Measurements from ENCODE around the gene RNF114. TPM values are rescaled to one million over a fixed set of nuclear protein-coding genes. Genes with fewer than 3 reads are reported as not detected.
"Not testable (repeated sequence)": the region's sequence is repeated elsewhere in the genome, so short reads cannot be mapped to it uniquely, and the experiment has no call there.

RNF114 gene
- total and polyA plus RNA-seq, 3 experiments from 2014 or later: 64.0 to 112 (median 67.1) TPM

DNA sequence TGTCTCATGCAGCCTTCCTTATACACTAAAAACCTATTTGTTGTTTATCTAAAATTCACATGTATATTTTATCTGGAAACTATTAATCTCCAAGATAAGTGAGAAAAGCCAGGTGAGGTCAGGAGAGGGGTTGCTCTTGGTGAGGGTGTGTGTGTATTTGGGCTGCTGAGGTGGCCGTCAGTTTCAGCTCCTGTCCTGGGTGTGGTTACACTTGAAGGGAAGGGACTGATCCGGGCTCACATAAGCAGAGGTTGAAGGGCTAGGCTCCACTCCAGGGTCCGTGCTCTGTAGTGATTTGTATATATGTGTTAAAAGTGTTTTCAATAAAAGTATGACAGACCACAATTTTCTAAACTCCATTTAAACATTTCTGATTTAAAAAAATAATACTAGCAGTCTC is 33.0 kb downstream of the RNF114 start:
- no peaks in the 10 kb centered on the region for H3K9me3 Mint-ChIP-seq
- Histone ChIP-seq H3K36me3 (ENCODE audit: insufficient read depth, low read length) (no peaks in the 10 kb centered on the region), H3K9me3 (ENCODE audit: low read length) (no peaks in the 10 kb centered on the region), H3K27me3 (ENCODE audit: insufficient read depth, low read length, poor library complexity, severe bottlenecking) (no peaks in the 10 kb centered on the region), H3K27ac (ENCODE audit: low read depth, low read length) (no peak overlapping the region), H3K4me1 (ENCODE audit: insufficient read depth, low read length) (no peaks in the 10 kb centered on the region), H3K4me3 (ENCODE audit: low read length) (no peak overlapping the region)
- H3K27me3 Mint-ChIP-seq: peaks cover 0 to 5% of the 10 kb centered on the region in 2 donors
- ChIA-PET POLR2A (no interaction called here), CTCF (interaction anchor here (2.1 kb wide), 1 partner anchor 10 kb away, joined by 6 read pairs; no protein-coding TSS in a partner anchor)
- no peak overlapping the region for H3K27ac Mint-ChIP-seq
- no peaks in the 10 kb centered on the region for H3K36me3 Mint-ChIP-seq
- H3K4me1 Mint-ChIP-seq: no peaks in the 10 kb centered on the region
- DNase-seq: no peak
- no peak overlapping the region for H3K4me3 Mint-ChIP-seq

DNA sequence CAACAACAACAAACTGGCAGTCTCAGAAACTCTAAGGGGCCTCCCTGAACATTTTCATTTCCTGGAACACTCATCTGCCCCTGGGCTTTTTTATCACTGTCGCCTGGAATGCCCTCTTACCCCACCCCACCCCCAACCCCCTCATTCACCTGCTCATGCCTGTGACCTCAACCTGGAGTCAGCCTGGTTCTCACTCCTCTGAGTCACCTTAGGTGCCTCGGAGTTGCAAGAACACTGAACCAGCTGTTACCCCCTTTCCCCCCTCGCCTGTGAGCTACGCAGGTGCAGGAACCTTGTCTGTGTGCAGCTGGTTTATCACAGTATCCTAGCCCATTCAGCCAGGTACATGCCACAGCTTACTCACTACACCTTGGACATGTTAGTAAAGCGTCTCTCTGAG is 33.7 kb downstream of the RNF114 start:
- H3K4me1 ChIP-seq (ENCODE audit: insufficient read depth, low read length): no peaks in the 10 kb centered on the region
- H3K4me3 Mint-ChIP-seq: peak overlapping the region in 1 of 7 donors; percentile 68
- no peak overlapping the region for H3K4me3 ChIP-seq (ENCODE audit: low read length)
- H3K9me3 ChIP-seq (ENCODE audit: low read length): no peaks in the 10 kb centered on the region
- no peak for DNase-seq
- no peak overlapping the region for H3K27ac ChIP-seq (ENCODE audit: low read depth, low read length)
- peaks cover 0 to 5% of the 10 kb centered on the region in 2 donors for H3K27me3 Mint-ChIP-seq
- ChIA-PET POLR2A (no interaction called here), CTCF (interaction anchor here (0.6 to 2.1 kb wide), 4 partner anchors 9 to 749 kb away, joined by 3 to 6 read pairs (median 4); no protein-coding TSS in a partner anchor)
- H3K4me1 Mint-ChIP-seq: no peaks in the 10 kb centered on the region
- no peaks in the 10 kb centered on the region for H3K36me3 ChIP-seq (ENCODE audit: insufficient read depth, low read length)
- H3K9me3 Mint-ChIP-seq: no peaks in the 10 kb centered on the region
- H3K27me3 ChIP-seq (ENCODE audit: insufficient read depth, low read length, poor library complexity, severe bottlenecking): no peaks in the 10 kb centered on the region
- no peaks in the 10 kb centered on the region for H3K36me3 Mint-ChIP-seq
- H3K27ac Mint-ChIP-seq: no peak overlapping the region

DNA sequence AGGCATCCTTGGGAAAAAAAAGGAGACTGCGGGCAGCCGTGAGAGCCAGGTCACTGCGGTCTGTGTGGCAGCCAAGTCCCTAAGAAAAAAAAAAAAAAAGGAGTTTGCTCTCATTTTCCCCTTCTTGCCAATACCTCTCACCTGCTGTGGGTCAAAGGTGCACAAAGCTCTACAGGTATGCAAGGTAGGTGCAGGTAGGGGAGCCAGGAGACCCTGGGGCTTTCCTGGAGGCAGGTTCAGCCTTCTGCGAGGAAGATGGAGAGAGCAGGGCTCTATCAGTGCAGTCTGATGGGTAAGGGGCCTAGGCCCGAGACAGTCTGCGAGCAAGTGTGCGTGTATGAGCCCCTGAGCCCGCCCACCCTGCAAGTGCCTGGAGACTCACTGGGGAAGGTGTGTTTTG is 34.3 kb downstream of the RNF114 start:
- Mint-ChIP-seq H3K9me3 (no peaks in the 10 kb centered on the region), H3K4me3 (no peak overlapping the region), H3K36me3 (no peaks in the 10 kb centered on the region), H3K27me3 (peaks cover 0 to 5% of the 10 kb centered on the region in 2 donors), H3K27ac (no peak overlapping the region), H3K4me1 (no peaks in the 10 kb centered on the region)
- DNase-seq: no peak
- no peaks in the 10 kb centered on the region for H3K4me1 ChIP-seq (ENCODE audit: insufficient read depth, low read length)
- ChIA-PET POLR2A (no interaction called here), CTCF (interaction anchor here (1.7 to 2.1 kb wide), 3 partner anchors 8 to 198 kb away, joined by 3 to 6 read pairs (median 4); no protein-coding TSS in a partner anchor)
- H3K4me3 ChIP-seq (ENCODE audit: low read length): no peak overlapping the region
- H3K27ac ChIP-seq (ENCODE audit: low read depth, low read length): no peak overlapping the region
- H3K36me3 ChIP-seq (ENCODE audit: insufficient read depth, low read length): no peaks in the 10 kb centered on the region
- no peaks in the 10 kb centered on the region for H3K27me3 ChIP-seq (ENCODE audit: insufficient read depth, low read length, poor library complexity, severe bottlenecking)
- H3K9me3 ChIP-seq (ENCODE audit: low read length): no peaks in the 10 kb centered on the region

DNA sequence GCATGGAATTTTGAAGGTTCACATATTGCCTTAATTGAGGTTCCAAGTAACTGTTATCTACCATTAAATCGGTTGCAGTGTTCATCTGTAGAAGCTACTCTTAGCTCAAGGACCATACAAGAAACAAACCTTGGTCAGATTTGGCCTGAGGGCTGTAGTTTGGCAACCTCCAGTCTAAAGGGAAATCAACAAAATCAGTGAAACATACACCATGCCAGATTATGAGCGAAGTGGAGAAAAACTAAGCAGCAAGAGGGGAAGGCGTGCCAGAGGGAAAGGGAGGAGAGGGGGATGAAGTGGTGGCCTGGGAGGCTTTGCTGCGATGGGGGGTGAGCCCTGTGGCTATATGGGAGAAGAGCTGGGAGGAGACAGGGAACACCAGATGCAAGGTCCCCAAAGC is 37.8 kb downstream of the RNF114 start:
- H3K4me3 ChIP-seq (ENCODE audit: low read length): no peak overlapping the region
- CTCF ChIA-PET: interaction anchor here (2.5 kb wide), 1 partner anchor 97 kb away, joined by 10 read pairs; no protein-coding TSS in a partner anchor
- H3K4me1 Mint-ChIP-seq: peaks cover 0 to 5% (median 0%) of the 10 kb centered on the region in 3 donors
- DNase-seq: no peak
- H3K4me1 ChIP-seq (ENCODE audit: insufficient read depth, low read length): peaks cover 4% of the 10 kb centered on the region
- peaks cover 0 to 4% of the 10 kb centered on the region in 2 donors for H3K27me3 Mint-ChIP-seq
- H3K9me3 Mint-ChIP-seq: no peaks in the 10 kb centered on the region
- no peaks in the 10 kb centered on the region for H3K36me3 Mint-ChIP-seq
- H3K27ac ChIP-seq (ENCODE audit: low read depth, low read length): no peak overlapping the region
- H3K4me3 Mint-ChIP-seq: peak overlapping the region in 1 of 7 donors; percentile 72
- H3K27me3 ChIP-seq (ENCODE audit: insufficient read depth, low read length, poor library complexity, severe bottlenecking): no peaks in the 10 kb centered on the region
- POLR2A ChIA-PET: no interaction called here
- no peaks in the 10 kb centered on the region for H3K36me3 ChIP-seq (ENCODE audit: insufficient read depth, low read length)
- no peaks in the 10 kb centered on the region for H3K9me3 ChIP-seq (ENCODE audit: low read length)
- H3K27ac Mint-ChIP-seq: peak overlapping the region in 1 of 8 donors; percentile 68

DNA sequence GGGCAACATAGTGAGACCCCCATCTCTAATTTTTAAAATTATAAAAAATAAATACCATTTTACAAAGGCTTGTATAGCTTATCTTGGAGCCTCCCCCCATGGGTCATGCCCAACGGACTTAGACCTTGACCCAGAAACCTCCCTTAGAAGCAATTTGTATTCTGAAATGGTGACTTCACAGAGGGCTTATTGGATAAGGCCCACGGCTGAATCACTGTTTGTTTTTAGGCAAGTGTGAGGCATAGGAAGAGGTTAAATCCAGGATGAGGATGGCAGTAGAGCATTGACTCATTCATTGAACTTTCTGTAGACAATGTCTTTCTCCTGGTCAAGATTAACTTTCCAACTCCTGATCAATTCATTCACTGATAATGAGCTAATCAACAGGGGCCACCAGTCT is 40.3 kb downstream of the RNF114 start:
- Mint-ChIP-seq H3K27me3 (peaks cover 0 to 6% of the 10 kb centered on the region in 2 donors), H3K36me3 (no peaks in the 10 kb centered on the region), H3K4me1 (peaks cover 6 to 19% (median 11%) of the 10 kb centered on the region in 3 donors), H3K9me3 (no peaks in the 10 kb centered on the region), H3K27ac (no peak overlapping the region), H3K4me3 (no peak overlapping the region)
- Histone ChIP-seq H3K27me3 (ENCODE audit: insufficient read depth, low read length, poor library complexity, severe bottlenecking) (no peaks in the 10 kb centered on the region), H3K36me3 (ENCODE audit: insufficient read depth, low read length) (no peaks in the 10 kb centered on the region), H3K4me3 (ENCODE audit: low read length) (no peak overlapping the region), H3K4me1 (ENCODE audit: insufficient read depth, low read length) (peaks cover 10% of the 10 kb centered on the region), H3K9me3 (ENCODE audit: low read length) (no peaks in the 10 kb centered on the region), H3K27ac (ENCODE audit: low read depth, low read length) (no peak overlapping the region)
- no peak for DNase-seq
- POLR2A ChIA-PET: no interaction called here
- CTCF ChIA-PET: interaction anchor here (8.5 kb wide), 1 partner anchor 95 kb away, joined by 150 read pairs; no protein-coding TSS in a partner anchor

DNA sequence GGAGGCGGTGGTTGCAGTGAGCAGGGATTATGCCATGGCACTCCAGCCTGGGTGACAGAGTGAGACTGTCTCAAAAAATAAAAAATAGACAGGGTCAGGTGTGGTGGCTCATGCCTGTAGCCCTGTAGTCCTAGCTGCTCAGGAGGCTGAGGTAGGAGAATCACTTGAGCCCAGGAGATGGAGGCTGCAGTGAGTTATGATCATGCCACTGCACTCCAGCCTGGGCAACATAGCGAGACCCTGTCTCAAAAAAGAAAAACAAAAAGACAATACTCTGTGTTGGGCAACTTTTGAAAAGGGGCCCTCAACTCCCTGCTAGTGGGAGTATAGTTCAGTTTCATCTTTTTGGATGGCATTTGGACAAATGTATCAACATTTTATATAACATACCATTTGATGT is 41.5 kb downstream of the RNF114 start:
- not testable (repeated sequence) for H3K36me3 ChIP-seq (ENCODE audit: insufficient read depth, low read length); H3K36me3 Mint-ChIP-seq; H3K27me3 ChIP-seq (ENCODE audit: insufficient read depth, low read length, poor library complexity, severe bottlenecking); H3K9me3 Mint-ChIP-seq; H3K27ac ChIP-seq (ENCODE audit: low read depth, low read length); DNase-seq; H3K9me3 ChIP-seq (ENCODE audit: low read length); H3K4me3 Mint-ChIP-seq; H3K27me3 Mint-ChIP-seq; H3K4me3 ChIP-seq (ENCODE audit: low read length)
- H3K27ac Mint-ChIP-seq: peak overlapping the region in 1 of 8 donors; percentile 57
- POLR2A ChIA-PET: interaction anchor here (0.6 kb wide), 1 partner anchor 349 kb away, joined by 7 read pairs; no protein-coding TSS in a partner anchor
- H3K4me1 Mint-ChIP-seq: peaks cover 9 to 25% (median 17%) of the 10 kb centered on the region in 3 donors
- H3K4me1 ChIP-seq (ENCODE audit: insufficient read depth, low read length): peaks cover 17% of the 10 kb centered on the region
- CTCF ChIA-PET: interaction anchor here (0.8 to 8.5 kb wide), 11 partner anchors 11 to 205 kb away, joined by 3 to 150 read pairs (median 16); partner anchors contain the start of gene PEDS1

DNA sequence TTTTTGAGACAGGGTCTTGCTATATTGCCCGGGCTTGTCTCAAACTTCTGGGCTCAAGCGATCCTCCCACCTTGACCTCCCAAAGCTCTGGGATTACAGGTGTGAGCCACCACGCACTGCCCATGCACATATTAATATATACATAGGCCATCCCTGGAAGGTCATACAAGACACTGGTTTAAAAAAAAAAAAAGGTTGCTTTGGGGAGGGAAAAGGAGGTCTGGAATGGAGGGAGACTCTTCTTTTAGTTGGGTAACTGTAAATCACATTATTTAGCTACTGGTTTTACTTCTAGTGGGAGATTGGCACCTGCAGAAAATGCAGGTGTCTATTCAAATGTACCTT is 42.5 kb downstream of the RNF114 start:
- no peak overlapping the region for H3K27ac ChIP-seq (ENCODE audit: low read depth, low read length)
- no peaks in the 10 kb centered on the region for H3K9me3 ChIP-seq (ENCODE audit: low read length)
- H3K4me1 Mint-ChIP-seq: peaks cover 16 to 34% (median 26%) of the 10 kb centered on the region in 3 donors
- H3K36me3 ChIP-seq (ENCODE audit: insufficient read depth, low read length): no peaks in the 10 kb centered on the region
- peaks cover 3 to 6% of the 10 kb centered on the region in 2 donors for H3K27me3 Mint-ChIP-seq
- H3K27me3 ChIP-seq (ENCODE audit: insufficient read depth, low read length, poor library complexity, severe bottlenecking): no peaks in the 10 kb centered on the region
- CTCF ChIA-PET: interaction anchor here (0.7 to 8.5 kb wide), 28 partner anchors 8 to 419 kb away, joined by 3 to 150 read pairs (median 5); partner anchors contain the start of genes PEDS1, SLC9A8 and UBE2V1
- peak overlapping the region in 2 of 8 donors; percentile 3 to 64 for H3K27ac Mint-ChIP-seq
- H3K4me3 ChIP-seq (ENCODE audit: low read length): no peak overlapping the region
- POLR2A ChIA-PET: interaction anchor here (0.6 kb wide), 1 partner anchor 200 kb away, joined by 7 read pairs; no protein-coding TSS in a partner anchor
- H3K4me1 ChIP-seq (ENCODE audit: insufficient read depth, low read length): peaks cover 24% of the 10 kb centered on the region
- H3K36me3 Mint-ChIP-seq: no peaks in the 10 kb centered on the region
- DNase-seq: no peak
- no peaks in the 10 kb centered on the region for H3K9me3 Mint-ChIP-seq
- H3K4me3 Mint-ChIP-seq: no peak overlapping the region

DNA sequence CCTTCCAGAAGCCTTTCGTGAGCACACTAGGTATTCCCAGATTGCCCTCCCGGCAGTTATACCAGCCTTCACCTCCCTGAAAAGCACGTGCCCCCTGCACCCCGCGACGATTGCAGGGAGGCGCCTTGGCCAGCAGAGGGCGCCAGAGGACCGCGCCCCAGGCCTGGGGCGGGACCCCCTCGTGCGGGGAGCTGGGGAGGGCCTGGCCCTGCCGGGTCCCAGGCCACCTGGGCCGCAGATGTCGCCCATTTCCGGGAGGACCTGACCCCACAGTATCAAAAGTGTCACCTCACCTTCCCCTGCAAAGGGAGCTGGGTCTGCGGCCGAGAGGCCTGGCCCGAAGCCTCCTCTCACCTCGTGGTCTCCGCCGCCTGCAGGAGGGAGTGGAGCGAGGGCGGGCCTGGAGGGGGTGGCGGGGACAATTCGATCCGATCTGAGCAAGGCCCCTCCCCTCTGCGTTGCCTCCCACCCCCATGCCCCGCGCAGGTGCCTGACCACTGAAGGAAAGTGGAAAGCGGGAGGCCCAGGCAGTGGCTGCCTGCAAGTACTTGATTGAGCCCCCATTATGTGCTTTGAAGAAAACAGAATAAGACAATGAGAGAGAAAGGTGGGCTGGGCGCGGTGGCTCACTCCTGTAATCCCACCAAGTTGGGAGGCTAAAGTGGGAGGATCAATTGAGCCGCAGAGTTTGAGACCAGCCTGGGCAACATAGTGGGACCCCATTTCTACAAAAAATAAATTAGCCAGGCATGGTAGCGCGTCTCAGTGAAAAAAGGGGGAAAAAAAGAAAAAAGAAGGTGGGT is 43.0 kb downstream of the RNF114 start:
- peak overlapping the region in 2 of 8 donors; percentile 3 to 66 for H3K27ac Mint-ChIP-seq
- no peaks in the 10 kb centered on the region for H3K9me3 Mint-ChIP-seq
- Histone ChIP-seq H3K4me1 (ENCODE audit: insufficient read depth, low read length) (peaks cover 24% of the 10 kb centered on the region), H3K9me3 (ENCODE audit: low read length) (no peaks in the 10 kb centered on the region), H3K27ac (ENCODE audit: low read depth, low read length) (no peak overlapping the region), H3K36me3 (ENCODE audit: insufficient read depth, low read length) (no peaks in the 10 kb centered on the region), H3K27me3 (ENCODE audit: insufficient read depth, low read length, poor library complexity, severe bottlenecking) (no peaks in the 10 kb centered on the region), H3K4me3 (ENCODE audit: low read length) (no peak overlapping the region)
- POLR2A ChIA-PET: interaction anchor here (0.6 kb wide), 1 partner anchor 199 kb away, joined by 7 read pairs; no protein-coding TSS in a partner anchor
- CTCF ChIA-PET: interaction anchor here (0.7 to 8.5 kb wide), 33 partner anchors 9 to 419 kb away, joined by 3 to 150 read pairs (median 5); partner anchors contain the start of genes PEDS1, SLC9A8 and UBE2V1
- H3K36me3 Mint-ChIP-seq: no peaks in the 10 kb centered on the region
- H3K4me1 Mint-ChIP-seq: peaks cover 18 to 39% (median 26%) of the 10 kb centered on the region in 3 donors
- DNase-seq: peak; percentile 52 to 80 (median 66)
- H3K4me3 Mint-ChIP-seq: peak overlapping the region in 3 of 7 donors; percentile 9 to 54 (median 48)
- peaks cover 3 to 6% of the 10 kb centered on the region in 2 donors for H3K27me3 Mint-ChIP-seq
